HEK293 (cell line): Measurements from ENCODE around the gene DAND5.
A peak's percentile ranks its signal among the peaks of the same experiment; 100 is the strongest.

ENCODE experiments used
- CTCF ChIA-PET: fragments of 350-600 bp; formaldehyde crosslinking; extraction: SDS; loops from one replicate; lab custom pipeline; 2021; ENCODE audit warnings: antibody characterized with exemption; lab: Yijun Ruan, JAX
- POLR2A ChIA-PET: fragments of 300-600 bp; formaldehyde crosslinking; extraction: SDS; loops from one replicate; lab custom pipeline; 2020; ENCODE audit warnings: antibody characterized with exemption, inconsistent platforms; lab: Yijun Ruan, JAX
- H3K27ac ChIP-seq: fragments of 200-500 bp; sonication (Bioruptor generic); 2 replicates; pipeline ENCODE4 v1.5.1; 2014; ENCODE audit warnings: low read depth, low read length, control low read depth, inconsistent platforms; ENCODE audit errors: extremely low read depth
- H3K36me3 ChIP-seq, 2 experiments: fragments of 200-500 bp in 1 of 2; sonication (Bioruptor generic) in 1 of 2; 1 replicate in 1 of 2; 2 replicates in 1 of 2; pipeline ENCODE4 v1.5.1; 2014 to 2017; ENCODE audit warnings: inconsistent platforms in 2 of 2, low read length in 2 of 2; ENCODE audit not compliant: control insufficient read depth in 2 of 2, insufficient read depth in 1 of 2
- H3K4me1 ChIP-seq: fragments of 200-500 bp; sonication (Bioruptor generic); 2 replicates; pipeline ENCODE4 v1.5.1; 2014; ENCODE audit warnings: mild to moderate bottlenecking, low read length, inconsistent platforms; ENCODE audit not compliant: control insufficient read depth, insufficient read depth
- H3K4me3 ChIP-seq: 2 replicates; pipeline ENCODE4 v1.5.1; 2011; ENCODE audit warnings: low read depth, mild to moderate bottlenecking, control low read depth, low read length, moderate library complexity
- H3K9me3 ChIP-seq: fragments of 200-500 bp; sonication (Bioruptor generic); 2 replicates; pipeline ENCODE4 v1.5.1; 2014; ENCODE audit warnings: low read depth, low read length, inconsistent platforms; ENCODE audit not compliant: control insufficient read depth, insufficient read depth
- GLIS1 ChIP-seq: fragments of 450-650 bp; formaldehyde crosslinking; IDR thresholded peaks from 2 replicates; pipeline ENCODE4 v1.5.1; 2016; ENCODE audit warnings: missing biosample characterization, missing genetic modification characterization
- ZBTB20 ChIP-seq: fragments of 450-650 bp; formaldehyde crosslinking; IDR thresholded peaks from 2 replicates; pipeline ENCODE4 v1.5.1; 2016; ENCODE audit warnings: missing biosample characterization, missing genetic modification characterization
- ZFHX2 ChIP-seq: fragments of 450-650 bp; formaldehyde crosslinking; conservative IDR thresholded peaks from 2 replicates; pipeline ENCODE4 v1.5.1; 2016; ENCODE audit warnings: missing biosample characterization, missing genetic modification characterization
- ZNF138 ChIP-seq: fragments of 450-650 bp; formaldehyde crosslinking; IDR thresholded peaks from 2 replicates; pipeline ENCODE4 v1.5.1; 2016; ENCODE audit warnings: missing biosample characterization, missing genetic modification characterization, borderline replicate concordance
- ZNF16 ChIP-seq: fragments of 450-650 bp; formaldehyde crosslinking; IDR thresholded peaks from 2 replicates; pipeline ENCODE4 v1.5.1; 2016; ENCODE audit warnings: low read depth, missing biosample characterization, missing genetic modification characterization
- ZNF248 ChIP-seq: fragments of 450-650 bp; formaldehyde crosslinking; IDR thresholded peaks from 2 replicates; pipeline ENCODE4 v1.5.1; 2017; ENCODE audit warnings: missing biosample characterization, missing genetic modification characterization
- ZNF335 ChIP-seq: fragments of 450-650 bp; formaldehyde crosslinking; conservative IDR thresholded peaks from 2 replicates; pipeline ENCODE4 v1.5.1; 2016; ENCODE audit warnings: missing biosample characterization, missing genetic modification characterization
- ZNF350 ChIP-seq: fragments of 450-650 bp; formaldehyde crosslinking; IDR thresholded peaks from 2 replicates; pipeline ENCODE4 v1.5.0; 2017; ENCODE audit warnings: missing biosample characterization, mild to moderate bottlenecking, missing genetic modification characterization
- ZNF529 ChIP-seq: fragments of 450-650 bp; formaldehyde crosslinking; IDR thresholded peaks from 2 replicates; pipeline ENCODE4 v1.5.1; 2017; ENCODE audit warnings: missing genetic modification characterization, missing biosample characterization; ENCODE audit not compliant: insufficient replicate concordance
- ZSCAN23 ChIP-seq: fragments of 450-650 bp; formaldehyde crosslinking; IDR thresholded peaks from 2 replicates; pipeline ENCODE4 v1.5.1; 2016; ENCODE audit warnings: missing biosample characterization, missing genetic modification characterization
- TF ChIP-seq, protein P1 (sequence below): fragments of 450-650 bp; formaldehyde crosslinking; IDR thresholded peaks from 2 replicates; pipeline ENCODE4 v1.5.1; 2016; ENCODE audit warnings: missing biosample characterization, missing genetic modification characterization
- TF ChIP-seq, protein P2 (sequence below): fragments of 450-650 bp; formaldehyde crosslinking; IDR thresholded peaks from 2 replicates; pipeline ENCODE4 v1.5.1; 2016; ENCODE audit warnings: missing biosample characterization, missing genetic modification characterization
- TF ChIP-seq, protein P3 (sequence below): fragments of 450-650 bp; formaldehyde crosslinking; IDR thresholded peaks from 2 replicates; pipeline ENCODE4 v1.5.1; 2016; ENCODE audit warnings: missing biosample characterization, missing genetic modification characterization

DAND5 gene

DNA sequence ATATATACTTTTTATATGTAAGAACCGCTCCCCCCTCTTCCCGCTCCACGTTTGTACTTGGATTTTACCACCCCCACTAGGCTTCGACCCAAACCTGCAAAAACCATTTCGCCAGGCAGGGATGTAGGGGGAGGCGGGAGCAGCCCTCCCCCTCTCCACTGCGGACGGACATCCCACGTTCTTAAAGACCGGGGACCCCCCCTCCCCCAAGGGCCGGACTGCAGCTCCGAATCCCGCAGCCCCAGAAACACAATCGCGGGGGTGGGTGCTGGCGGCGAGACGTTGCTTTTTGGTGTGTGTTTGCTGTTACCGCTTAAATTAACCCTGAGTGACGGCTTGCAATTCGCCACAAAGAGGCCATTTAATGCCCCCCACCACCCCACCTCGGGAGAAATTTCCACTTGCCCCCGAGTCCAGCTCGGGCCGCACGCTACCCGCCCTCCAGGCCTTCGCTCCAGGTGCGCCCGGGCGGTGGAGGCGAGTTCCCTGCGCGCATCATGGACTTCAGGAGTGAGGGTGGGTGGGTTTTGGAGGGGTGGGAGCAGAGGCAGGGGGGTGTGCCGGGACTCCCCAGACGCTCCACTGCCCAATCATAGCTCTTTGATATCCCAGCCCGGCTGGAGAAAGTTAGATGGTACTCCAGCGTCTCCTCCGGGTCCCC is 41.7 kb downstream of the DAND5 start:
- CTCF ChIA-PET: interaction anchor here (0.6 to 1.0 kb wide), 4 partner anchors 17 to 83 kb away, joined by 3 to 5 read pairs (median 3); no protein-coding TSS in a partner anchor
- Histone ChIP-seq H3K36me3 (no peaks in the 10 kb centered on the region), H3K9me3 (no peaks in the 10 kb centered on the region), H3K4me3 (no peak overlapping the region), H3K4me1 (peaks cover 8% of the 10 kb centered on the region), H3K27ac (no peak overlapping the region)
- TF ChIP-seq, protein P1, sequence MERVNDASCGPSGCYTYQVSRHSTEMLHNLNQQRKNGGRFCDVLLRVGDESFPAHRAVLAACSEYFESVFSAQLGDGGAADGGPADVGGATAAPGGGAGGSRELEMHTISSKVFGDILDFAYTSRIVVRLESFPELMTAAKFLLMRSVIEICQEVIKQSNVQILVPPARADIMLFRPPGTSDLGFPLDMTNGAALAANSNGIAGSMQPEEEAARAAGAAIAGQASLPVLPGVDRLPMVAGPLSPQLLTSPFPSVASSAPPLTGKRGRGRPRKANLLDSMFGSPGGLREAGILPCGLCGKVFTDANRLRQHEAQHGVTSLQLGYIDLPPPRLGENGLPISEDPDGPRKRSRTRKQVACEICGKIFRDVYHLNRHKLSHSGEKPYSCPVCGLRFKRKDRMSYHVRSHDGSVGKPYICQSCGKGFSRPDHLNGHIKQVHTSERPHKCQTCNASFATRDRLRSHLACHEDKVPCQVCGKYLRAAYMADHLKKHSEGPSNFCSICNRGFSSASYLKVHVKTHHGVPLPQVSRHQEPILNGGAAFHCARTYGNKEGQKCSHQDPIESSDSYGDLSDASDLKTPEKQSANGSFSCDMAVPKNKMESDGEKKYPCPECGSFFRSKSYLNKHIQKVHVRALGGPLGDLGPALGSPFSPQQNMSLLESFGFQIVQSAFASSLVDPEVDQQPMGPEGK (tag by site-specific recombination): peak; percentile 13; the same call in 1 of the 2 replicates
- TF ChIP-seq ZNF16 (tag by site-specific recombination) (no peak), GLIS1 (no peak), ZNF248 (tag by site-specific recombination) (no peak)
- TF ChIP-seq, protein P2, sequence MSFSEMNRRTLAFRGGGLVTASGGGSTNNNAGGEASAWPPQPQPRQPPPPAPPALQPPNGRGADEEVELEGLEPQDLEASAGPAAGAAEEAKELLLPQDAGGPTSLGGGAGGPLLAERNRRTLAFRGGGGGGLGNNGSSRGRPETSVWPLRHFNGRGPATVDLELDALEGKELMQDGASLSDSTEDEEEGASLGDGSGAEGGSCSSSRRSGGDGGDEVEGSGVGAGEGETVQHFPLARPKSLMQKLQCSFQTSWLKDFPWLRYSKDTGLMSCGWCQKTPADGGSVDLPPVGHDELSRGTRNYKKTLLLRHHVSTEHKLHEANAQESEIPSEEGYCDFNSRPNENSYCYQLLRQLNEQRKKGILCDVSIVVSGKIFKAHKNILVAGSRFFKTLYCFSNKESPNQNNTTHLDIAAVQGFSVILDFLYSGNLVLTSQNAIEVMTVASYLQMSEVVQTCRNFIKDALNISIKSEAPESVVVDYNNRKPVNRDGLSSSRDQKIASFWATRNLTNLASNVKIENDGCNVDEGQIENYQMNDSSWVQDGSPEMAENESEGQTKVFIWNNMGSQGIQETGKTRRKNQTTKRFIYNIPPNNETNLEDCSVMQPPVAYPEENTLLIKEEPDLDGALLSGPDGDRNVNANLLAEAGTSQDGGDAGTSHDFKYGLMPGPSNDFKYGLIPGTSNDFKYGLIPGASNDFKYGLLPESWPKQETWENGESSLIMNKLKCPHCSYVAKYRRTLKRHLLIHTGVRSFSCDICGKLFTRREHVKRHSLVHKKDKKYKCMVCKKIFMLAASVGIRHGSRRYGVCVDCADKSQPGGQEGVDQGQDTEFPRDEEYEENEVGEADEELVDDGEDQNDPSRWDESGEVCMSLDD (tag by site-specific recombination): no peak
- TF ChIP-seq, protein P3, sequence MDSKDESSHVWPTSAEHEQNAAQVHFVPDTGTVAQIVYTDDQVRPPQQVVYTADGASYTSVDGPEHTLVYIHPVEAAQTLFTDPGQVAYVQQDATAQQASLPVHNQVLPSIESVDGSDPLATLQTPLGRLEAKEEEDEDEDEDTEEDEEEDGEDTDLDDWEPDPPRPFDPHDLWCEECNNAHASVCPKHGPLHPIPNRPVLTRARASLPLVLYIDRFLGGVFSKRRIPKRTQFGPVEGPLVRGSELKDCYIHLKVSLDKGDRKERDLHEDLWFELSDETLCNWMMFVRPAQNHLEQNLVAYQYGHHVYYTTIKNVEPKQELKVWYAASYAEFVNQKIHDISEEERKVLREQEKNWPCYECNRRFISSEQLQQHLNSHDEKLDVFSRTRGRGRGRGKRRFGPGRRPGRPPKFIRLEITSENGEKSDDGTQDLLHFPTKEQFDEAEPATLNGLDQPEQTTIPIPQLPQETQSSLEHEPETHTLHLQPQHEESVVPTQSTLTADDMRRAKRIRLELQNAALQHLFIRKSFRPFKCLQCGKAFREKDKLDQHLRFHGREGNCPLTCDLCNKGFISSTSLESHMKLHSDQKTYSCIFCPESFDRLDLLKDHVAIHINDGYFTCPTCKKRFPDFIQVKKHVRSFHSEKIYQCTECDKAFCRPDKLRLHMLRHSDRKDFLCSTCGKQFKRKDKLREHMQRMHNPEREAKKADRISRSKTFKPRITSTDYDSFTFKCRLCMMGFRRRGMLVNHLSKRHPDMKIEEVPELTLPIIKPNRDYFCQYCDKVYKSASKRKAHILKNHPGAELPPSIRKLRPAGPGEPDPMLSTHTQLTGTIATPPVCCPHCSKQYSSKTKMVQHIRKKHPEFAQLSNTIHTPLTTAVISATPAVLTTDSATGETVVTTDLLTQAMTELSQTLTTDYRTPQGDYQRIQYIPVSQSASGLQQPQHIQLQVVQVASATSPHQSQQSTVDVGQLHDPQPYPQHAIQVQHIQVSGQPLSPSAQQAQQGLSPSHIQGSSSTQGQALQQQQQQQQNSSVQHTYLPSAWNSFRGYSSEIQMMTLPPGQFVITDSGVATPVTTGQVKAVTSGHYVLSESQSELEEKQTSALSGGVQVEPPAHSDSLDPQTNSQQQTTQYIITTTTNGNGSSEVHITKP (tag by site-specific recombination): 0 out of 2 replicates have a peak, but pooled peaks have one; percentile 2
- TF ChIP-seq, all 188 proteins: peak for 2
- POLR2A ChIA-PET: no interaction called here

DNA sequence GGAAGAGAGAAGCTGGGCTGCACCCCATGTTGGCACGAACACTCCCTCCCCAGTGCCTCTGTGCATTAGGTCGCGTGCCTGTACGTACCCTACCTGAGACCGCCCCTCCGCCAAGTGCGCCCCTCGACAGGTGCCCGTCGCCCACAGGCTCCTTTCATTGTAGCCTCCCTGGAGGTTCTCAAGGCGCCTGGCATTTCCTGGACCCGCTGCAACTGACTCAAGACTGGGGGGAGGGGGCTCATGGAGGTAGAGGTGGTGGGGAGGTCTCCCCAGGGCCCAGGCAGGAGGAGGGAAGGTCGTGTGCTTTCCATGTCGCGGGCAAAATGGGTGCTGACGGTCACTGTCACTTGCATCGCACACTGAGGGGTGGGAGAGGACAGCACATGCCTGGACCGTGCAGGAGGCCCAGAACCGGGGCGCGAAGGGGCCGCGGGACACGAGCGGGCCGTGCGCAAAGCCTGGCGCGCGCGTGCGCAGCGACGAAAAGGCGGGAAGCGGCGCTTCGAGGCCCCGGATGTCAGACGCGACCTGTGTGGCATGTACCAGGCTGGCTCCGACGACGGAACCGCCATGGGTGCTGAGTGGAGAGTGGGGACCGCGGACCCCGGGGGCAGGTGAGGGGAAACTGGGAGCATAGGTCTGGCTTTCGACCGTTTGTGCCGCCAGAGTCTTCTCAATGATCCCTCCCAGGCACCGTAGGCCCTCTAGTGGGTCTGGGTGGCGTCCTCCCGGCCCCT is 42.4 kb downstream of the DAND5 start:
- Histone ChIP-seq H3K4me1 (peaks cover 9% of the 10 kb centered on the region), H3K9me3 (no peaks in the 10 kb centered on the region), H3K4me3 (no peak overlapping the region), H3K27ac (no peak overlapping the region), H3K36me3 (no peaks in the 10 kb centered on the region)
- POLR2A ChIA-PET: no interaction called here
- CTCF ChIA-PET: interaction anchor here (0.6 to 6.6 kb wide), 3 partner anchors 17 to 46 kb away, joined by 3 to 40 read pairs (median 3); no protein-coding TSS in a partner anchor
- TF ChIP-seq ZNF350 (tag by site-specific recombination): no peak
- no peak for TF ChIP-seq ZSCAN23 (tag by site-specific recombination)
- TF ChIP-seq ZNF529 (tag by site-specific recombination): no peak
- TF ChIP-seq ZBTB20: no peak
- no peak for TF ChIP-seq ZNF138 (tag by site-specific recombination)
- TF ChIP-seq, protein P3 (tag by site-specific recombination): no peak
- no peak for TF ChIP-seq ZNF335 (tag by site-specific recombination)
- no peak for TF ChIP-seq ZFHX2 (tag by site-specific recombination)
